Ovary (tissue), 3 donors: ENCODE data around the gene CLTRN.

Experiments used
- EP300 ChIP-seq: sonication (generic); formaldehyde crosslinking; IDR thresholded peaks from one replicate; pipeline ENCODE4 v1.6.1; 2017; ENCODE audit warnings: antibody characterized with exemption
- POLR2A ChIP-seq: fragments of 450-650 bp; IDR thresholded peaks from one replicate; pipeline ENCODE4 v1.6.1; 2017; ENCODE audit warnings: antibody characterized with exemption, mild to moderate bottlenecking, moderate library complexity
- TF ChIP-seq, protein P1 (sequence below), 3 donors: fragments of 450-650 bp in 2 of 3; fragments of 200-600 bp in 1 of 3; IDR thresholded peaks; one replicate each; pipeline versions ENCODE4 v1.5.1 to v1.8.0; 2016 to 2022; ENCODE audit warnings: antibody characterized with exemption in 3 of 3, mild to moderate bottlenecking in 1 of 3
- donor health status: DM: no; HTN: no; CAD: no.

DNA sequence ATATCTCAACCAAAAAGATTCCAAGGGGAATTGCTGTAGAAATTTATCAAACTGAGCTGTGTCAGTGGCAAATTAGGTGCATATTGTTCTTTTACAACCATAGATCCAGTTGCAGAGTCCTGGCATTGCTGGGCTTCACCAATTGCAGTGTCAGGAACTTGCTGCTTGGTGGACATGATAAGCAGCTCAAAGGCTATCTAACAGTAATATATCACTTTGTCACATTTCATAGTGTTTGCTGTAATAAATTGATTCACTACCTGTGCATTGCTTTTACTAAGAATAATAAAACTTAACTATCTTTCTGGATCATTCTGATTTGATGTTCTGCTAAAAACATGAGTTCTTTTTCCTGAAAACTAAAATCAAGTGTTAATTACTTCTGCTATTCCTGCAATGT lies 33.0 kb downstream of the CLTRN start:
- TF ChIP-seq, protein P1, sequence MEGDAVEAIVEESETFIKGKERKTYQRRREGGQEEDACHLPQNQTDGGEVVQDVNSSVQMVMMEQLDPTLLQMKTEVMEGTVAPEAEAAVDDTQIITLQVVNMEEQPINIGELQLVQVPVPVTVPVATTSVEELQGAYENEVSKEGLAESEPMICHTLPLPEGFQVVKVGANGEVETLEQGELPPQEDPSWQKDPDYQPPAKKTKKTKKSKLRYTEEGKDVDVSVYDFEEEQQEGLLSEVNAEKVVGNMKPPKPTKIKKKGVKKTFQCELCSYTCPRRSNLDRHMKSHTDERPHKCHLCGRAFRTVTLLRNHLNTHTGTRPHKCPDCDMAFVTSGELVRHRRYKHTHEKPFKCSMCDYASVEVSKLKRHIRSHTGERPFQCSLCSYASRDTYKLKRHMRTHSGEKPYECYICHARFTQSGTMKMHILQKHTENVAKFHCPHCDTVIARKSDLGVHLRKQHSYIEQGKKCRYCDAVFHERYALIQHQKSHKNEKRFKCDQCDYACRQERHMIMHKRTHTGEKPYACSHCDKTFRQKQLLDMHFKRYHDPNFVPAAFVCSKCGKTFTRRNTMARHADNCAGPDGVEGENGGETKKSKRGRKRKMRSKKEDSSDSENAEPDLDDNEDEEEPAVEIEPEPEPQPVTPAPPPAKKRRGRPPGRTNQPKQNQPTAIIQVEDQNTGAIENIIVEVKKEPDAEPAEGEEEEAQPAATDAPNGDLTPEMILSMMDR (IDR thresholded peaks at IDR 0.05): no peak
- no peak for TF ChIP-seq POLR2A
- no peak for TF ChIP-seq EP300
